Panc1 (cell line): ENCODE results near the gene RMND5B.
"Not testable (repeated sequence)": the region's sequence is repeated elsewhere in the genome, so short reads cannot be mapped to it uniquely, and the experiment has no call there.

Experiments
- POLR2AphosphoS5 ChIP-seq: IDR thresholded peaks from 2 replicates; pipeline ENCODE4 v1.6.1; 2012; ENCODE audit warnings: mild to moderate bottlenecking, low read depth, low read length, moderate library complexity
- REST ChIP-seq, 2 experiments: IDR thresholded peaks; 2 replicates each; pipeline ENCODE4 v1.6.1; 2011 to 2012; ENCODE audit warnings: low read depth in 2 of 2, control low read depth in 1 of 2, low read length in 1 of 2, mild to moderate bottlenecking in 1 of 2, moderate library complexity in 1 of 2; ENCODE audit not compliant: insufficient read depth in 1 of 2
- SIN3A ChIP-seq: IDR thresholded peaks from 2 replicates; pipeline ENCODE4 v1.6.1; 2012; ENCODE audit warnings: low read depth, mild to moderate bottlenecking, low read length, moderate library complexity, borderline replicate concordance; ENCODE audit not compliant: insufficient read depth
- TCF7L2 ChIP-seq: IDR thresholded peaks from 2 replicates; pipeline ENCODE4 v1.6.1; 2011; ENCODE audit warnings: mild to moderate bottlenecking, low read depth, low read length, inconsistent platforms
- TF ChIP-seq, protein P1 (sequence below): fragments of 450-650 bp; IDR thresholded peaks from 2 replicates; pipeline ENCODE4 v1.5.1; 2017; ENCODE audit warnings: mild to moderate bottlenecking

GRCh38 chr5:178087199-178087598 is 43.6 kb upstream of the RMND5B start:
- TF ChIP-seq REST (IDR thresholded peaks at IDR 0.05; ENCODE audit: insufficient read depth in 1 of 2, low read depth in 2 of 2, low read length in 1 of 2); TCF7L2; POLR2AphosphoS5; SIN3A: not testable (repeated sequence)
- TF ChIP-seq, protein P1, sequence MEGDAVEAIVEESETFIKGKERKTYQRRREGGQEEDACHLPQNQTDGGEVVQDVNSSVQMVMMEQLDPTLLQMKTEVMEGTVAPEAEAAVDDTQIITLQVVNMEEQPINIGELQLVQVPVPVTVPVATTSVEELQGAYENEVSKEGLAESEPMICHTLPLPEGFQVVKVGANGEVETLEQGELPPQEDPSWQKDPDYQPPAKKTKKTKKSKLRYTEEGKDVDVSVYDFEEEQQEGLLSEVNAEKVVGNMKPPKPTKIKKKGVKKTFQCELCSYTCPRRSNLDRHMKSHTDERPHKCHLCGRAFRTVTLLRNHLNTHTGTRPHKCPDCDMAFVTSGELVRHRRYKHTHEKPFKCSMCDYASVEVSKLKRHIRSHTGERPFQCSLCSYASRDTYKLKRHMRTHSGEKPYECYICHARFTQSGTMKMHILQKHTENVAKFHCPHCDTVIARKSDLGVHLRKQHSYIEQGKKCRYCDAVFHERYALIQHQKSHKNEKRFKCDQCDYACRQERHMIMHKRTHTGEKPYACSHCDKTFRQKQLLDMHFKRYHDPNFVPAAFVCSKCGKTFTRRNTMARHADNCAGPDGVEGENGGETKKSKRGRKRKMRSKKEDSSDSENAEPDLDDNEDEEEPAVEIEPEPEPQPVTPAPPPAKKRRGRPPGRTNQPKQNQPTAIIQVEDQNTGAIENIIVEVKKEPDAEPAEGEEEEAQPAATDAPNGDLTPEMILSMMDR, result not testable (repeated sequence)
